WTC11 (cell line): ENCODE data around the gene CTNS.

Source experiments
- CBFB ChIP-seq: sonication (generic); formaldehyde crosslinking; IDR thresholded peaks from 2 replicates; pipeline ENCODE4 v1.8.1; 2022; ENCODE audit warnings: mild to moderate bottlenecking, low read depth, missing genetic modification reagents
- CTCF ChIP-seq: fragments of 200-600 bp; IDR thresholded peaks from 2 replicates; pipeline ENCODE4 v1.8.0; 2022; ENCODE audit warnings: antibody characterized with exemption
- MAX ChIP-seq: sonication (generic); formaldehyde crosslinking; IDR thresholded peaks from 2 replicates; pipeline ENCODE4 v1.8.0; 2022; ENCODE audit warnings: mild to moderate bottlenecking, missing genetic modification reagents
- MYBL2 ChIP-seq: sonication (generic); formaldehyde crosslinking; IDR thresholded peaks from 2 replicates; pipeline ENCODE4 v1.8.1; 2023; ENCODE audit warnings: mild to moderate bottlenecking, moderate library complexity, missing genetic modification reagents
- TCF7 ChIP-seq: sonication (generic); formaldehyde crosslinking; IDR thresholded peaks from 2 replicates; pipeline ENCODE4 v1.8.0; 2022; ENCODE audit warnings: mild to moderate bottlenecking, low read depth, missing genetic modification reagents, moderate library complexity
- ZBTB21 ChIP-seq: sonication (generic); formaldehyde crosslinking; IDR thresholded peaks from 2 replicates; pipeline ENCODE4 v1.8.1; 2023; ENCODE audit warnings: mild to moderate bottlenecking, missing genetic modification reagents, borderline replicate concordance

GRCh38 chr17:3655766-3656165, 19.2 kb downstream of the CTNS start:
- TF ChIP-seq TCF7 (CRISPR knock-in tag) (no peak), ZBTB21 (CRISPR knock-in tag) (no peak), CBFB (CRISPR knock-in tag) (no peak), MAX (CRISPR knock-in tag) (no peak), MYBL2 (CRISPR knock-in tag) (no peak), CTCF (no peak)
